Keratinocyte (primary cell): ENCODE measurements around the gene DUSP8.
"Not testable (repeated sequence)": the region's sequence is repeated elsewhere in the genome, so short reads cannot be mapped to it uniquely, and the experiment has no call there.

Source experiments
- EZH2 ChIP-seq: IDR thresholded peaks from one replicate; pipeline ENCODE4 v1.6.1; 2012; ENCODE audit warnings: inconsistent platforms, mild to moderate bottlenecking, low read length, moderate library complexity
- TF ChIP-seq, protein P1 (sequence below), 3 experiments: IDR thresholded peaks in 1 of 3; conservative IDR thresholded peaks in 1 of 3; optimal IDR thresholded peaks in 1 of 3; 2 replicates in 2 of 3; 3 replicates in 1 of 3; pipeline versions ENCODE3 to v1.5.1; 2011; ENCODE audit warnings: low read length in 3 of 3, mild to moderate bottlenecking in 3 of 3, moderate library complexity in 2 of 3, control low read depth in 1 of 3, inconsistent platforms in 1 of 3; ENCODE audit not compliant: insufficient read depth in 2 of 3; ENCODE audit errors: extremely low read depth in 1 of 3

- TF ChIP-seq, protein P1, sequence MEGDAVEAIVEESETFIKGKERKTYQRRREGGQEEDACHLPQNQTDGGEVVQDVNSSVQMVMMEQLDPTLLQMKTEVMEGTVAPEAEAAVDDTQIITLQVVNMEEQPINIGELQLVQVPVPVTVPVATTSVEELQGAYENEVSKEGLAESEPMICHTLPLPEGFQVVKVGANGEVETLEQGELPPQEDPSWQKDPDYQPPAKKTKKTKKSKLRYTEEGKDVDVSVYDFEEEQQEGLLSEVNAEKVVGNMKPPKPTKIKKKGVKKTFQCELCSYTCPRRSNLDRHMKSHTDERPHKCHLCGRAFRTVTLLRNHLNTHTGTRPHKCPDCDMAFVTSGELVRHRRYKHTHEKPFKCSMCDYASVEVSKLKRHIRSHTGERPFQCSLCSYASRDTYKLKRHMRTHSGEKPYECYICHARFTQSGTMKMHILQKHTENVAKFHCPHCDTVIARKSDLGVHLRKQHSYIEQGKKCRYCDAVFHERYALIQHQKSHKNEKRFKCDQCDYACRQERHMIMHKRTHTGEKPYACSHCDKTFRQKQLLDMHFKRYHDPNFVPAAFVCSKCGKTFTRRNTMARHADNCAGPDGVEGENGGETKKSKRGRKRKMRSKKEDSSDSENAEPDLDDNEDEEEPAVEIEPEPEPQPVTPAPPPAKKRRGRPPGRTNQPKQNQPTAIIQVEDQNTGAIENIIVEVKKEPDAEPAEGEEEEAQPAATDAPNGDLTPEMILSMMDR (optimal IDR thresholded peaks at IDR 0.05 in 1 of 3, IDR thresholded peaks at IDR 0.05 in 1 of 3, conservative IDR thresholded peaks at IDR 0.05 in 1 of 3; ENCODE audit: extremely low read depth in 1 of 3, insufficient read depth in 2 of 3, low read length in 3 of 3) = not testable (repeated sequence)
- TF ChIP-seq EZH2 = not testable (repeated sequence)
These were observed 29.6 kb upstream of the DUSP8 start for GRCh38 chr11:1601663-1602062.
